ENCODE measurements around the gene IL1RAPL1. TPM values are rescaled to one million over a fixed set of nuclear protein-coding genes. Genes with fewer than 3 reads are reported as not detected.

Gene IL1RAPL1
- total RNA-seq, 2 donors from 2014 or later, result not detected

DNA sequence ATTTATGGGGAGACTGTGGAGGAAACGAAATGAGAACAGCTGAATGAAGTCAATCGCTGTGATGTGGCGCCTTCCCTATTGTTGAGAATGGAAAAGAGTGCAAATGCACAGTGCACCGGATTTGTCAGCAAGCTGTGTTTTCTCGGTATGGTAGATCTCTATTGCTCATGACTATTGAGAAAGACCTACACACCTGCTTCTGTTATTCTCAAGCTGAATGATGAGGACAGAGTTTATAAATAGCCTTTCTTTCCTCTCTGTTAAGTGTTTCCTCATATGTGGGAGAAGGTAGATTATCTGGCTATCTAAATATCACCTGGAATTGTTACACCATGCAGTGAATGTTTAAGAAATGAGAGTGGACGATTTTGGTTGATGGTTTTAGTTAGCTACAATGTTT is 650.7 kb downstream of the IL1RAPL1 start:
- ATAC-seq, result no peak
- no peaks in the 10 kb centered on the region for H3K9me3 ChIP-seq (ENCODE audit: control insufficient read depth, low read length, poor library complexity, severe bottlenecking)
- no peak overlapping the region for H3K4me3 Mint-ChIP-seq
- H3K27ac Mint-ChIP-seq, result no peak overlapping the region
- H3K27me3 Mint-ChIP-seq, result no peaks in the 10 kb centered on the region
- no peak for DNase-seq
- no peaks in the 10 kb centered on the region for H3K4me1 Mint-ChIP-seq
- no peaks in the 10 kb centered on the region for H3K36me3 Mint-ChIP-seq (ENCODE audit: low read depth)

DNA sequence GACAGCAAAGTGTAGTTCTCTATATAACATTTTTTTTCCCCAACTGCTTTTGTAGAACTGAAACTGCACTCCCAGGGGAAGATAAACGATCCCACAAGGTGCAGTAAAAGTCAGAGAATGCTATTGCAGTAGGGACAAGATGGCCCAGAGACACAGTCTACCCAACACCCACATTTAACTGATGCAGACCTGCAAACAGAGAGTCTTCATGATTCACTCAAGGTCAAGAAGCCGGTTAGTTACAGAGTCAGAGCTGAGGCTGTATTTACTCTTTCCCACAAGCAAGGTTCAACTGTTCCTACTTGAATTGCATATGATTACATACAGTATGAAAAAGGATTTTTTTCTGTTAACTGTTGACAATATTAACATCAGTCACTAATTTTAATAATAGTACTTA is 654.6 kb downstream of the IL1RAPL1 start:
- H3K4me1 Mint-ChIP-seq, result no peaks in the 10 kb centered on the region
- no peaks in the 10 kb centered on the region for H3K36me3 Mint-ChIP-seq (ENCODE audit: low read depth)

GRCh38 chrX:29242856-29243255 is 655.6 kb downstream of the IL1RAPL1 start:
- H3K9me3 ChIP-seq (ENCODE audit: control insufficient read depth, low read length, poor library complexity, severe bottlenecking), result no peaks in the 10 kb centered on the region
- H3K27me3 Mint-ChIP-seq, result no peaks in the 10 kb centered on the region
- DNase-seq (no peak), ATAC-seq (no peak)
- no peak overlapping the region for H3K4me3 Mint-ChIP-seq
- no peaks in the 10 kb centered on the region for H3K4me1 Mint-ChIP-seq
- no peaks in the 10 kb centered on the region for H3K36me3 Mint-ChIP-seq (ENCODE audit: low read depth)
- no peak overlapping the region for H3K27ac Mint-ChIP-seq

More for the DNA sequence above, 654.6 kb downstream of the IL1RAPL1 start:
- no peak overlapping the region for H3K27ac Mint-ChIP-seq
- ATAC-seq (no peak), DNase-seq (no peak)
- H3K27me3 Mint-ChIP-seq, result no peaks in the 10 kb centered on the region
- no peak overlapping the region for H3K4me3 Mint-ChIP-seq
- no peaks in the 10 kb centered on the region for H3K9me3 ChIP-seq (ENCODE audit: control insufficient read depth, low read length, poor library complexity, severe bottlenecking)

DNA sequence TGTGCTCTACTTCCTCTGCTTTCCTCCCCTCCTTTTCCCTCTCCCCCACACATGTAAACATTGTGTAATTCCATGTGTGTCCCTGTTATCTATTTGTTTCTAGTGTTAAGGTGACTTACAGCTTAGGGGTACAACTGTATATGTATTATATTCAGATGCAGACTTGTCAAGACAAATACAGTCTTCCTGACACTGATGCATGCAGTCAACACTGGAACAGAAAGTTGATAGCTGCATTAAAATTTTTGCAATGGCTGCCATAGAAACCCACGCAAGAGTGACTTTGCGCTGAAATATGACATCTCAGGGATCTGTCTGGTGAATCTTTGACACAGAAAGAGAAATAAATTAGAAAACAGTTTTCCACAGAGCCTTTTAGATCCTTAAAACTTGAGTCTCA is 656.7 kb downstream of the IL1RAPL1 start:
- no peaks in the 10 kb centered on the region for H3K27me3 Mint-ChIP-seq
- no peak overlapping the region for H3K27ac Mint-ChIP-seq
- no peak for ATAC-seq
- H3K36me3 Mint-ChIP-seq (ENCODE audit: low read depth), result no peaks in the 10 kb centered on the region
- DNase-seq, result no peak
- no peaks in the 10 kb centered on the region for H3K4me1 Mint-ChIP-seq
- H3K4me3 Mint-ChIP-seq, result no peak overlapping the region
- no peaks in the 10 kb centered on the region for H3K9me3 ChIP-seq (ENCODE audit: control insufficient read depth, low read length, poor library complexity, severe bottlenecking)

DNA sequence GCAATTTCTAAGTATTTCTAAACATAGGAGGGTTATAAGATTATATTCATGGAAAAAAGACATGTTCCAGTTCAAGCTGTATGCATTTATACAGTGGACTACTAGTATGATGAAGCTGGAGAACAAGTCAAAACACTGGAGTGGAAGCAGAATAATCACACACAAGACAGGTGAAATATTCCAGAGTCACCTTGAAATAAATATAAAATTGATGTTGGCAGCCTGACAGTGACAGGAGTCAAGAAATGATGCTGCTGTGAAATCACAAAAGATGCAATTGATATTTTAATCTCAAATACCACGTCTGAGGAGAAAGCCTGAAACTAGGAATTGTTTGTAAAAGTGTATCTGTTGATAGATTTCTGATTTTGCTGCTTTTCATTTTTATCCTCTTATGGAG is 667.3 kb downstream of the IL1RAPL1 start:
- no peaks in the 10 kb centered on the region for H3K9me3 ChIP-seq (ENCODE audit: control insufficient read depth, low read length, poor library complexity, severe bottlenecking)
- DNase-seq (no peak), ATAC-seq (no peak)
- Mint-ChIP-seq H3K36me3 (ENCODE audit: low read depth) (no peaks in the 10 kb centered on the region), H3K27me3 (no peaks in the 10 kb centered on the region), H3K4me1 (no peaks in the 10 kb centered on the region), H3K27ac (no peak overlapping the region), H3K4me3 (no peak overlapping the region)

- H3K9me3 ChIP-seq (ENCODE audit: control insufficient read depth, low read length, poor library complexity, severe bottlenecking), result no peaks in the 10 kb centered on the region
- Mint-ChIP-seq H3K27ac (no peak overlapping the region), H3K27me3 (no peaks in the 10 kb centered on the region), H3K4me1 (no peaks in the 10 kb centered on the region), H3K36me3 (ENCODE audit: low read depth) (no peaks in the 10 kb centered on the region), H3K4me3 (no peak overlapping the region)
- ATAC-seq (no peak), DNase-seq (no peak)
Measured at GRCh38 chrX:29257521-29257920, 670.3 kb downstream of the IL1RAPL1 start.

- Mint-ChIP-seq H3K36me3 (ENCODE audit: low read depth) (no peaks in the 10 kb centered on the region), H3K27me3 (no peaks in the 10 kb centered on the region), H3K4me1 (no peaks in the 10 kb centered on the region), H3K27ac (no peak overlapping the region), H3K4me3 (no peak overlapping the region)
- no peaks in the 10 kb centered on the region for H3K9me3 ChIP-seq (ENCODE audit: control insufficient read depth, low read length, poor library complexity, severe bottlenecking)
- no peak for DNase-seq
- ATAC-seq, result no peak
Measured at GRCh38 chrX:29269390-29269789, 682.1 kb downstream of the IL1RAPL1 start.

DNA sequence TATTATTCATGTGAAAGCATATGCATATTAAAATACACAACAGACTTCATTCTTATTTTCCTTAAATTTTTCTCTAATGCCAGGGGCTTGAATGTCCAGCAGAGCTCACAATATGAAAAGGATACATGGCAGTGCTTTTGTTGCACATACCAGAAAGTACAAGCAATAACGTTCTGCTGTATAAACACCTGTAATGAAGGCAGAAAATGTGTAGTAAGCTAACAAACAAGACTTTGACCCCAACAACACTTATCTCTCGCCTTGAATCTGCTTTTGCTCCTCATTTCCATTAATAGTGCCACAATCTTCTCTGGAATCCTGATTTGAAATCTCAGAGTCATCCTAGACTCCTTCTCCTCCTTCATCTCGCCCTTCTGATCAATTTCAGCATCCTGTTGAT is 687.3 kb downstream of the IL1RAPL1 start:
- no peak overlapping the region for H3K4me3 Mint-ChIP-seq
- H3K4me1 Mint-ChIP-seq, result no peaks in the 10 kb centered on the region
- H3K9me3 ChIP-seq (ENCODE audit: control insufficient read depth, low read length, poor library complexity, severe bottlenecking), result no peaks in the 10 kb centered on the region
- no peak overlapping the region for H3K27ac Mint-ChIP-seq
- DNase-seq (no peak), ATAC-seq (no peak)
- H3K27me3 Mint-ChIP-seq, result no peaks in the 10 kb centered on the region
- H3K36me3 Mint-ChIP-seq (ENCODE audit: low read depth), result no peaks in the 10 kb centered on the region

- ATAC-seq (no peak), DNase-seq (no peak)
- Mint-ChIP-seq H3K4me1 (no peaks in the 10 kb centered on the region), H3K27ac (no peak overlapping the region), H3K36me3 (ENCODE audit: low read depth) (no peaks in the 10 kb centered on the region), H3K27me3 (no peaks in the 10 kb centered on the region), H3K4me3 (no peak overlapping the region)
- H3K9me3 ChIP-seq (ENCODE audit: control insufficient read depth, low read length, poor library complexity, severe bottlenecking), result no peaks in the 10 kb centered on the region
Measured at GRCh38 chrX:29275928-29276327, 688.7 kb downstream of the IL1RAPL1 start.

GRCh38 chrX:29281078-29281742 is 694.0 kb downstream of the IL1RAPL1 start:
- no peaks in the 10 kb centered on the region for H3K36me3 Mint-ChIP-seq (ENCODE audit: low read depth)
- H3K9me3 ChIP-seq (ENCODE audit: control insufficient read depth, low read length, poor library complexity, severe bottlenecking), result no peaks in the 10 kb centered on the region
- H3K4me3 Mint-ChIP-seq, result no peak overlapping the region
- no peaks in the 10 kb centered on the region for H3K27me3 Mint-ChIP-seq
- no peaks in the 10 kb centered on the region for H3K4me1 Mint-ChIP-seq
- no peak overlapping the region for H3K27ac Mint-ChIP-seq
- DNase-seq (no peak), ATAC-seq (no peak)

DNA sequence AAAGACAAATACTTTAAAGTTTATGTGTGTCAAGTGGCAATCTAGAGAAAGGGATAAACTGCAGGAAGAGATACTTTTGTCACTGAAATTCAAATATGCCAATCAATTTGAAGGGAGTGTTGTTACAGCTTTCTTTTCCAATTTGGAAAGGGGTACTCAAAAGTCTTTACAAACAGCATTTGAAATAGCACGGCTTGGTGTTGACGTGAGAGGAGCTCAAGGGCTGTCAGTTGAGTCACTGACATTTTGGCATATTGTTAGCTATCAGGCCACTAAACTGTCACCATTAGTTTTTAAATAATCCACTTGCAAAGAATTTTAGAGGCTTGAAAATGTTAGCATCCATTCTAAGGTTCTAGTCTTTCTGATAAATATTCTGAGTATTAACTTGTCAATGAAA is 698.4 kb downstream of the IL1RAPL1 start:
- H3K27me3 Mint-ChIP-seq, result no peaks in the 10 kb centered on the region

GRCh38 chrX:29295987-29296680 is 708.9 kb downstream of the IL1RAPL1 start:
- H3K36me3 Mint-ChIP-seq (ENCODE audit: low read depth), result no peaks in the 10 kb centered on the region
- no peak overlapping the region for H3K4me3 Mint-ChIP-seq
- no peaks in the 10 kb centered on the region for H3K4me1 Mint-ChIP-seq
- no peak overlapping the region for H3K27ac Mint-ChIP-seq
- DNase-seq (no peak), ATAC-seq (no peak)
- H3K9me3 ChIP-seq (ENCODE audit: control insufficient read depth, low read length, poor library complexity, severe bottlenecking), result no peaks in the 10 kb centered on the region
- H3K27me3 Mint-ChIP-seq, result no peaks in the 10 kb centered on the region

More for the DNA sequence above, 698.4 kb downstream of the IL1RAPL1 start:
- Mint-ChIP-seq H3K27ac (no peak overlapping the region), H3K4me1 (no peaks in the 10 kb centered on the region), H3K36me3 (ENCODE audit: low read depth) (no peaks in the 10 kb centered on the region), H3K4me3 (no peak overlapping the region)
- ATAC-seq (no peak), DNase-seq (no peak)
- no peaks in the 10 kb centered on the region for H3K9me3 ChIP-seq (ENCODE audit: control insufficient read depth, low read length, poor library complexity, severe bottlenecking)

DNA sequence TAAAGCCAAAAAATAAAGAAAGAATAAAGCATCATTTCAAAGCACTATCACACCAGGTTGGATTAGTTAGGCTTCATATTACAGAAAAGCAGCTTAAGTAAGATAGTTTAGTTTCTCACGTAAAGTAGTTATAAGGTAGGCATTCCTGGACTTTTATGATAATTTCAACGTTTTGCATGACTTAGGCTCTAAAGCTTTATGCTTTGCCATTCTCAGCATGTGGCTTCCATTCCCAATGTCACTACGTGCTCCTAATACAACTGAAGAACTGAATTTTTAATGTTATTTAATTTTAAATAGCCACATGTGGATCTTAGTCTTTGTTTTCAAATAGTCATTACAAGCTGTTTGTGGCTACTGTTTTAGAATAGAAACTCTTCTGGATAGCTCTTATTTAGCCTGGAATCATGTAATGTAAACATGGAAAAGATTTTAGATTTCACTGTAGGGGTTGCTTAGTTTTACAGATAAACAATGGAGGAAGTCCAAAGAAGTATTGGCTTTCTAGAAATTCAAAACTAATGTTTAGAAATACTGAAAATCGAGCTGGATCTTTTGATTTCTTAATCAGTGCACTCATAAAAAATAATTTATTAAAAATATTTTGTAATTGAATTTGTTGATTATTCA is 710.0 kb downstream of the IL1RAPL1 start:
- no peaks in the 10 kb centered on the region for H3K9me3 ChIP-seq (ENCODE audit: control insufficient read depth, low read length, poor library complexity, severe bottlenecking)
- no peaks in the 10 kb centered on the region for H3K27me3 Mint-ChIP-seq
- no peak for DNase-seq
- no peak overlapping the region for H3K4me3 Mint-ChIP-seq
- no peak overlapping the region for H3K27ac Mint-ChIP-seq
- H3K4me1 Mint-ChIP-seq, result no peaks in the 10 kb centered on the region
- H3K36me3 Mint-ChIP-seq (ENCODE audit: low read depth), result no peaks in the 10 kb centered on the region
- no peak for ATAC-seq

GRCh38 chrX:29299684-29300083 is 712.4 kb downstream of the IL1RAPL1 start:
- ATAC-seq, result no peak
- H3K27ac Mint-ChIP-seq, result no peak overlapping the region
- H3K4me3 Mint-ChIP-seq, result no peak overlapping the region
- no peak for DNase-seq
- no peaks in the 10 kb centered on the region for H3K36me3 Mint-ChIP-seq (ENCODE audit: low read depth)
- no peaks in the 10 kb centered on the region for H3K4me1 Mint-ChIP-seq
- no peaks in the 10 kb centered on the region for H3K27me3 Mint-ChIP-seq
- no peaks in the 10 kb centered on the region for H3K9me3 ChIP-seq (ENCODE audit: control insufficient read depth, low read length, poor library complexity, severe bottlenecking)

Measured in T-helper 17 cell (primary cell).